HCT116 (cell line): Measurements from ENCODE around the gene GAREM2. TPM values are rescaled to one million over a fixed set of nuclear protein-coding genes. Genes with fewer than 3 reads are reported as not detected.

Experiments
- ATAC-seq: fragments of 200-7000 bp; cut with Tn5 transposase; 2 replicates; pipeline ENCODE4 v1.9.1; 2020; ENCODE audit warnings: mild to moderate bottlenecking, moderate library complexity
- BruUV-seq: library from RNA; stranded (reverse); fragments of 400-500 nt; replicated peaks from 2 replicates; lab custom pipeline; 2021; lab: Mats Ljungman, UMichigan
- CTCF ChIA-PET: fragments of 300-600 bp; sonication (Branson Sonifier 250); formaldehyde crosslinking; loops from one replicate; lab custom pipeline; 2021; ENCODE audit warnings: antibody characterized with exemption; lab: Charles Lee
- POLR2A ChIA-PET: fragments of 300-600, 350-600 bp; sonication (Branson Sonifier 250); formaldehyde crosslinking; loops from one replicate; lab custom pipeline; 2021; ENCODE audit warnings: antibody characterized with exemption; lab: Charles Lee
- RAD21 ChIA-PET, 2 experiments: fragments of 300-600 bp; sonication (Branson Sonifier 250); formaldehyde crosslinking; loops; one replicate each; lab custom pipeline; 2023; ENCODE audit warnings: low total read pairs in 2 of 2; ENCODE audit not compliant: uncharacterized antibody in 2 of 2, unreplicated experiment in 2 of 2, low non-redundant PET in 1 of 2; lab: Charles Lee
- DNase-seq: peaks from one replicate; pipeline ENCODE4 v3.0.0-alpha.2; 2010; ENCODE audit warnings: low read depth, low spot score
- H2AFZ ChIP-seq: fragments of 200-600 bp; shearing (Covaris generic), sonication (generic); 2 replicates; pipeline ENCODE4 v1.6.1; 2017; ENCODE audit warnings: low read depth, mixed run types, mixed read lengths, antibody characterized with exemption, low read length; ENCODE audit not compliant: poor library complexity, severe bottlenecking
- H3K27ac ChIP-seq: 2 replicates; pipeline ENCODE4 v1.5.1; 2012; ENCODE audit warnings: low read depth, low read length
- H3K27me3 ChIP-seq: fragments of 200-600 bp; sonication (generic); 2 replicates; pipeline ENCODE4 v1.6.1; 2016; ENCODE audit warnings: mixed run types, low read length, mixed read lengths; ENCODE audit not compliant: insufficient read depth
- H3K36me3 ChIP-seq, 2 experiments: fragments of 200-500 bp in 1 of 2; fragments of 200-600 bp in 1 of 2; sonication (Bioruptor generic) in 1 of 2; sonication (generic) in 1 of 2; 2 replicates each; pipeline versions ENCODE4 v1.5.1 to v1.6.1; 2014 to 2016; ENCODE audit warnings: low read length in 2 of 2, inconsistent platforms in 1 of 2, mixed read lengths in 1 of 2, mixed run types in 1 of 2; ENCODE audit not compliant: insufficient read depth in 2 of 2, control insufficient read depth in 1 of 2
- H3K4me1 ChIP-seq, 2 experiments: fragments of 200-600 bp in 1 of 2; sonication (generic) in 1 of 2; 2 replicates each; pipeline versions ENCODE4 v1.5.1 to v1.6.1; 2012 to 2017; ENCODE audit warnings: low read length in 2 of 2, inconsistent platforms in 1 of 2, mild to moderate bottlenecking in 1 of 2, mixed read lengths in 1 of 2, mixed run types in 1 of 2, moderate library complexity in 1 of 2; ENCODE audit not compliant: insufficient read depth in 2 of 2, control insufficient read depth in 1 of 2
- H3K4me2 ChIP-seq: fragments of 200-600 bp; sonication (generic); 2 replicates; pipeline ENCODE4 v1.6.1; 2017; ENCODE audit warnings: mixed run types, low read length, mixed read lengths
- H3K4me3 ChIP-seq, 2 experiments: fragments of 200-600 bp in 1 of 2; sonication (generic) in 1 of 2; replicated peaks in 1 of 2; 2 replicates each; pipeline ENCODE4 v1.5.1; 2011 to 2016; ENCODE audit warnings: low read length in 2 of 2, control low read depth in 1 of 2, low read depth in 1 of 2, mild to moderate bottlenecking in 1 of 2, mixed read lengths in 1 of 2, mixed run types in 1 of 2
- H3K79me2 ChIP-seq: fragments of 200-600 bp; sonication (generic); 2 replicates; pipeline ENCODE4 v1.6.1; 2017; ENCODE audit warnings: mild to moderate bottlenecking, mixed run types, low read length, moderate library complexity, mixed read lengths; ENCODE audit not compliant: insufficient read depth
- H3K9ac ChIP-seq: fragments of 200-600 bp; sonication (generic); 2 replicates; pipeline ENCODE4 v1.6.1; 2016; ENCODE audit warnings: low read length, mixed read lengths
- H3K9me2 ChIP-seq: fragments of 200-600 bp; sonication (generic), shearing (Covaris generic); 2 replicates; pipeline ENCODE4 v1.6.1; 2017; ENCODE audit warnings: mixed run types, mild to moderate bottlenecking, moderate library complexity; ENCODE audit not compliant: insufficient read depth
- H3K9me3 ChIP-seq, 2 experiments: fragments of 200-500 bp in 1 of 2; fragments of 200-600 bp in 1 of 2; sonication (Bioruptor generic) in 1 of 2; sonication (generic) in 1 of 2; 2 replicates each; pipeline ENCODE4 v1.6.1; 2014 to 2017; ENCODE audit warnings: low read length in 2 of 2, mixed read lengths in 2 of 2, inconsistent platforms in 1 of 2, low read depth in 1 of 2, mild to moderate bottlenecking in 1 of 2, mixed run types in 1 of 2, moderate library complexity in 1 of 2; ENCODE audit not compliant: control insufficient read depth in 1 of 2, insufficient read depth in 1 of 2
- H4K20me1 ChIP-seq: fragments of 200-600 bp; sonication (generic), shearing (Covaris generic); 2 replicates; pipeline ENCODE4 v1.6.1; 2017; ENCODE audit warnings: mixed run types, mild to moderate bottlenecking, moderate library complexity; ENCODE audit not compliant: insufficient read depth
- CBX3 ChIP-seq: IDR thresholded peaks from 2 replicates; pipeline ENCODE4 v1.6.1; 2012; ENCODE audit warnings: low read depth
- EZH2 ChIP-seq: fragments of 200-600 bp; sonication (generic); IDR thresholded peaks from 2 replicates; pipeline ENCODE4 v1.6.1; 2017; ENCODE audit warnings: antibody characterized with exemption, mixed run types
- EZH2phosphoT487 ChIP-seq: fragments of 200-600 bp; IDR thresholded peaks from 2 replicates; pipeline ENCODE4 v1.6.1; 2018; ENCODE audit warnings: antibody characterized with exemption, borderline replicate concordance
- FOSL1 ChIP-seq: IDR thresholded peaks from 2 replicates; pipeline ENCODE4 v1.6.1; 2012; ENCODE audit warnings: low read depth
- JUND ChIP-seq: IDR thresholded peaks from 2 replicates; pipeline ENCODE4 v1.6.1; 2012
- POLR2A ChIP-seq: IDR thresholded peaks from 2 replicates; pipeline ENCODE4 v1.7.0; 2011; ENCODE audit warnings: borderline replicate concordance; ENCODE audit not compliant: insufficient read depth, insufficient read length; ENCODE audit errors: extremely low read depth
- POLR2AphosphoS5 ChIP-seq: IDR thresholded peaks from 2 replicates; pipeline ENCODE4 v1.6.1; 2011; ENCODE audit warnings: mild to moderate bottlenecking, low read depth, low read length, moderate library complexity
- RAD21 ChIP-seq: IDR thresholded peaks from 2 replicates; pipeline ENCODE4 v1.6.1; 2012; ENCODE audit warnings: low read depth, mild to moderate bottlenecking
- SRF ChIP-seq: IDR thresholded peaks from 2 replicates; pipeline ENCODE4 v1.6.1; 2012; ENCODE audit warnings: low read depth
- ZFX ChIP-seq: fragments of 450-650 bp; IDR thresholded peaks from 2 replicates; pipeline ENCODE4 v1.6.1; 2017
- intact Hi-C: fragments of 100-400 bp; cut with micrococcal nuclease; formaldehyde crosslinking; loops from 2 replicates; pipeline ENCODE4 v1.10.0; 2022
- total RNA-seq: library from RNA; stranded (reverse); gene quantifications from one replicate; pipeline ENCODE4 v1.2.1, GENCODE V29; 2021; ENCODE audit not compliant: unreplicated experiment
- TF ChIP-seq, protein P1 (sequence below): IDR thresholded peaks from 2 replicates; pipeline ENCODE4 v1.6.1; 2011; ENCODE audit warnings: mild to moderate bottlenecking, low read length, moderate library complexity; ENCODE audit not compliant: insufficient replicate concordance; ENCODE audit errors: extremely low read depth
- TF ChIP-seq, protein P2 (sequence below): IDR thresholded peaks from 2 replicates; pipeline ENCODE4 v1.6.1; 2012; ENCODE audit warnings: low read depth
- TF ChIP-seq, protein P3 (sequence below), 3 experiments: fragments of 200-600 bp in 1 of 3; sonication (generic) in 1 of 3; IDR thresholded peaks in 2 of 3; conservative IDR thresholded peaks in 1 of 3; 2 replicates each; pipeline ENCODE4 v1.5.1; 2012 to 2017; ENCODE audit warnings: low read depth in 2 of 3, low read length in 2 of 3, antibody characterized with exemption in 1 of 3, borderline replicate concordance in 1 of 3, control low read depth in 1 of 3, mild to moderate bottlenecking in 1 of 3, mixed read lengths in 1 of 3, mixed run types in 1 of 3, moderate library complexity in 1 of 3; ENCODE audit not compliant: insufficient read depth in 1 of 3

GAREM2 gene
- total RNA-seq, 1 experiment from 2014 or later: 13.3 TPM

DNA sequence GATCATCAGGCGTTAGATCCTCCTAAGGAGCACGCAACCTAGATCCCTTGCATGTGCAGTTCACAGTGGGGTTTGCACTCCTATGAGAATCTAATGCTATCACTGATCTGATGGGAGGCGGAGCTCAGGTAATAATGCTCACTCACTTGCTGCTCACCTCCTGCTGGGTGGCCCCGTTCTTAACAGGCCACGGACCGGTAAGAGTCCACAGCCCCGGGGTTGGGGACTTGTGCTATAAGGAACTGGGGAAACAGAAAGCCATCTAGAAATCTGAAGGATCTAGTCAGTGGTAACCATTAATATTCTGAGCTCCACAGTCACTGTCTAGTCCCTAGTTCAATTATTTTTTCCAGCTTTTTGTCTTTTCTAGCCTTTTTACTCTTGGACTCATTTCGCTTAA is 44.7 kb upstream of the GAREM2 start:
- CTCF ChIA-PET: interaction anchor here (1.6 kb wide), 1 partner anchor 17 kb away, joined by 3 read pairs; no protein-coding TSS in a partner anchor

More for the DNA sequence above, 44.7 kb upstream of the GAREM2 start:
- no peaks in the 10 kb centered on the region for H3K9me2 ChIP-seq
- no TSS peak for BruUV-seq
- TF ChIP-seq SRF (no peak), RAD21 (no peak), ZFX (no peak), JUND (no peak), CBX3 (no peak), POLR2AphosphoS5 (no peak), EZH2phosphoT487 (no peak), POLR2A (no peak), EZH2 (no peak), FOSL1 (no peak)
- TF ChIP-seq, protein P1, sequence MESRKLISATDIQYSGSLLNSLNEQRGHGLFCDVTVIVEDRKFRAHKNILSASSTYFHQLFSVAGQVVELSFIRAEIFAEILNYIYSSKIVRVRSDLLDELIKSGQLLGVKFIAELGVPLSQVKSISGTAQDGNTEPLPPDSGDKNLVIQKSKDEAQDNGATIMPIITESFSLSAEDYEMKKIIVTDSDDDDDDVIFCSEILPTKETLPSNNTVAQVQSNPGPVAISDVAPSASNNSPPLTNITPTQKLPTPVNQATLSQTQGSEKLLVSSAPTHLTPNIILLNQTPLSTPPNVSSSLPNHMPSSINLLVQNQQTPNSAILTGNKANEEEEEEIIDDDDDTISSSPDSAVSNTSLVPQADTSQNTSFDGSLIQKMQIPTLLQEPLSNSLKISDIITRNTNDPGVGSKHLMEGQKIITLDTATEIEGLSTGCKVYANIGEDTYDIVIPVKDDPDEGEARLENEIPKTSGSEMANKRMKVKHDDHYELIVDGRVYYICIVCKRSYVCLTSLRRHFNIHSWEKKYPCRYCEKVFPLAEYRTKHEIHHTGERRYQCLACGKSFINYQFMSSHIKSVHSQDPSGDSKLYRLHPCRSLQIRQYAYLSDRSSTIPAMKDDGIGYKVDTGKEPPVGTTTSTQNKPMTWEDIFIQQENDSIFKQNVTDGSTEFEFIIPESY: no peak
- TF ChIP-seq, protein P2, sequence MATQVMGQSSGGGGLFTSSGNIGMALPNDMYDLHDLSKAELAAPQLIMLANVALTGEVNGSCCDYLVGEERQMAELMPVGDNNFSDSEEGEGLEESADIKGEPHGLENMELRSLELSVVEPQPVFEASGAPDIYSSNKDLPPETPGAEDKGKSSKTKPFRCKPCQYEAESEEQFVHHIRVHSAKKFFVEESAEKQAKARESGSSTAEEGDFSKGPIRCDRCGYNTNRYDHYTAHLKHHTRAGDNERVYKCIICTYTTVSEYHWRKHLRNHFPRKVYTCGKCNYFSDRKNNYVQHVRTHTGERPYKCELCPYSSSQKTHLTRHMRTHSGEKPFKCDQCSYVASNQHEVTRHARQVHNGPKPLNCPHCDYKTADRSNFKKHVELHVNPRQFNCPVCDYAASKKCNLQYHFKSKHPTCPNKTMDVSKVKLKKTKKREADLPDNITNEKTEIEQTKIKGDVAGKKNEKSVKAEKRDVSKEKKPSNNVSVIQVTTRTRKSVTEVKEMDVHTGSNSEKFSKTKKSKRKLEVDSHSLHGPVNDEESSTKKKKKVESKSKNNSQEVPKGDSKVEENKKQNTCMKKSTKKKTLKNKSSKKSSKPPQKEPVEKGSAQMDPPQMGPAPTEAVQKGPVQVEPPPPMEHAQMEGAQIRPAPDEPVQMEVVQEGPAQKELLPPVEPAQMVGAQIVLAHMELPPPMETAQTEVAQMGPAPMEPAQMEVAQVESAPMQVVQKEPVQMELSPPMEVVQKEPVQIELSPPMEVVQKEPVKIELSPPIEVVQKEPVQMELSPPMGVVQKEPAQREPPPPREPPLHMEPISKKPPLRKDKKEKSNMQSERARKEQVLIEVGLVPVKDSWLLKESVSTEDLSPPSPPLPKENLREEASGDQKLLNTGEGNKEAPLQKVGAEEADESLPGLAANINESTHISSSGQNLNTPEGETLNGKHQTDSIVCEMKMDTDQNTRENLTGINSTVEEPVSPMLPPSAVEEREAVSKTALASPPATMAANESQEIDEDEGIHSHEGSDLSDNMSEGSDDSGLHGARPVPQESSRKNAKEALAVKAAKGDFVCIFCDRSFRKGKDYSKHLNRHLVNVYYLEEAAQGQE: no peak
- TF ChIP-seq, protein P3, sequence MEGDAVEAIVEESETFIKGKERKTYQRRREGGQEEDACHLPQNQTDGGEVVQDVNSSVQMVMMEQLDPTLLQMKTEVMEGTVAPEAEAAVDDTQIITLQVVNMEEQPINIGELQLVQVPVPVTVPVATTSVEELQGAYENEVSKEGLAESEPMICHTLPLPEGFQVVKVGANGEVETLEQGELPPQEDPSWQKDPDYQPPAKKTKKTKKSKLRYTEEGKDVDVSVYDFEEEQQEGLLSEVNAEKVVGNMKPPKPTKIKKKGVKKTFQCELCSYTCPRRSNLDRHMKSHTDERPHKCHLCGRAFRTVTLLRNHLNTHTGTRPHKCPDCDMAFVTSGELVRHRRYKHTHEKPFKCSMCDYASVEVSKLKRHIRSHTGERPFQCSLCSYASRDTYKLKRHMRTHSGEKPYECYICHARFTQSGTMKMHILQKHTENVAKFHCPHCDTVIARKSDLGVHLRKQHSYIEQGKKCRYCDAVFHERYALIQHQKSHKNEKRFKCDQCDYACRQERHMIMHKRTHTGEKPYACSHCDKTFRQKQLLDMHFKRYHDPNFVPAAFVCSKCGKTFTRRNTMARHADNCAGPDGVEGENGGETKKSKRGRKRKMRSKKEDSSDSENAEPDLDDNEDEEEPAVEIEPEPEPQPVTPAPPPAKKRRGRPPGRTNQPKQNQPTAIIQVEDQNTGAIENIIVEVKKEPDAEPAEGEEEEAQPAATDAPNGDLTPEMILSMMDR (IDR thresholded peaks at IDR 0.05 in 2 of 3, conservative IDR thresholded peaks at IDR 0.05 in 1 of 3; ENCODE audit: borderline replicate concordance in 1 of 3, insufficient read depth in 1 of 3, low read depth in 2 of 3, low read length in 2 of 3): no peak
- peaks cover 0 to 12% of the 10 kb centered on the region in 2 experiments; a peak in 1 of 4 replicates for H3K36me3 ChIP-seq
- no peak overlapping the region for H3K4me2 ChIP-seq
- intact Hi-C loops: no loop called here
- ATAC-seq (no peak), DNase-seq (no peak)
- H3K9me3 ChIP-seq: no peaks in the 10 kb centered on the region
- POLR2A ChIA-PET: no interaction called here
- no peak overlapping the region for H3K9ac ChIP-seq
- H4K20me1 ChIP-seq: peaks cover 7% of the 10 kb centered on the region; the same call in 1 of the 2 replicates
- H2AFZ ChIP-seq: no peak overlapping the region
- RAD21 ChIA-PET: no interaction called here
- no peaks in the 10 kb centered on the region for H3K27me3 ChIP-seq
- H3K4me1 ChIP-seq: no peaks in the 10 kb centered on the region
- H3K79me2 ChIP-seq: peaks cover 71% of the 10 kb centered on the region
- H3K27ac ChIP-seq: no peak overlapping the region
- no peak overlapping the region for H3K4me3 ChIP-seq
